IMR-90 (cell line): ENCODE data around the gene ESPL1. TPM values are rescaled to one million over a fixed set of nuclear protein-coding genes. Genes with fewer than 3 reads are reported as not detected.

ENCODE experiments used
- ATAC-seq: fragments of 200-7000 bp; cut with Tn5 transposase; 2 replicates; pipeline ENCODE4 v1.9.1; 2020; ENCODE audit warnings: low read depth, mild to moderate bottlenecking, moderate library complexity
- BruUV-seq: library from RNA; stranded (reverse); fragments of 400-500 nt; replicated peaks from 2 replicates; lab custom pipeline; 2021; lab: Mats Ljungman, UMichigan
- CTCF ChIA-PET: fragments of 300-600 bp; formaldehyde crosslinking; extraction: SDS; loops from one replicate; lab custom pipeline; 2021; ENCODE audit warnings: antibody characterized with exemption; lab: Yijun Ruan, JAX
- POLR2A ChIA-PET: fragments of 300-600 bp; sonication (Branson Sonifier 250); formaldehyde crosslinking; loops from one replicate; lab custom pipeline; 2022; ENCODE audit warnings: antibody characterized with exemption; ENCODE audit not compliant: unreplicated experiment; lab: Charles Lee
- DNase-seq: peaks from one replicate; pipeline ENCODE4 v3.0.0; 2013
- H2AFZ ChIP-seq: replicated peaks from 2 replicates; pipeline ENCODE3; 2013; ENCODE audit warnings: low read length, mild to moderate bottlenecking; ENCODE audit not compliant: poor library complexity
- H2AK5ac ChIP-seq: 2 replicates; pipeline ENCODE4 v1.6.1; 2013; ENCODE audit warnings: low read depth, low read length, inconsistent platforms
- H2AK9ac ChIP-seq: replicated peaks from 2 replicates; pipeline ENCODE3; 2013; ENCODE audit warnings: mild to moderate bottlenecking, low read depth, low read length, moderate library complexity; ENCODE audit not compliant: poor library complexity
- H2BK120ac ChIP-seq: 2 replicates; pipeline ENCODE4 v1.6.1; 2013; ENCODE audit warnings: low read depth, low read length, inconsistent platforms
- H2BK15ac ChIP-seq: 3 replicates; pipeline ENCODE4 v1.6.1; 2013; ENCODE audit warnings: low read depth, low read length, inconsistent platforms
- H2BK20ac ChIP-seq: 2 replicates; pipeline ENCODE4 v1.6.1; 2013; ENCODE audit warnings: low read depth, mild to moderate bottlenecking, inconsistent platforms, low read length, moderate library complexity
- H2BK5ac ChIP-seq: 2 replicates; pipeline ENCODE4 v1.6.1; 2013; ENCODE audit warnings: mild to moderate bottlenecking, low read depth, low read length, inconsistent platforms; ENCODE audit not compliant: poor library complexity, severe bottlenecking
- H3K14ac ChIP-seq: replicated peaks from 2 replicates; pipeline ENCODE4 v1.6.1; 2013; ENCODE audit warnings: low read depth, low read length, inconsistent platforms
- H3K18ac ChIP-seq: 2 replicates; pipeline ENCODE4 v1.6.1; 2013; ENCODE audit warnings: low read depth, low read length, control low read depth
- H3K23ac ChIP-seq: 2 replicates; pipeline ENCODE4 v1.6.1; 2013; ENCODE audit warnings: low read depth, low read length, inconsistent platforms
- H3K27ac ChIP-seq: 2 replicates; pipeline ENCODE4 v1.5.1; 2013; ENCODE audit warnings: mild to moderate bottlenecking, control low read depth, low read length; ENCODE audit not compliant: insufficient read depth
- H3K27me3 ChIP-seq: 2 replicates; pipeline ENCODE4 v1.6.1; 2013; ENCODE audit warnings: low read length; ENCODE audit not compliant: control insufficient read depth, insufficient read depth
- H3K36me3 ChIP-seq: 2 replicates; pipeline ENCODE4 v1.6.1; 2013; ENCODE audit warnings: low read length, mixed read lengths; ENCODE audit not compliant: control insufficient read depth, insufficient read depth
- H3K4ac ChIP-seq: 2 replicates; pipeline ENCODE4 v1.6.1; 2013; ENCODE audit warnings: low read depth, low read length, inconsistent platforms
- H3K4me1 ChIP-seq: 2 replicates; pipeline ENCODE4 v1.6.1; 2013; ENCODE audit warnings: low read length, mixed read lengths; ENCODE audit not compliant: control insufficient read depth, insufficient read depth
- H3K4me2 ChIP-seq: 2 replicates; pipeline ENCODE4 v1.6.1; 2013; ENCODE audit warnings: low read depth, mild to moderate bottlenecking, control low read depth, low read length, moderate library complexity
- H3K4me3 ChIP-seq: 2 replicates; pipeline ENCODE4 v1.5.1; 2013; ENCODE audit warnings: low read depth, mild to moderate bottlenecking, control low read depth, low read length, moderate library complexity; ENCODE audit not compliant: insufficient read depth
- H3K56ac ChIP-seq: 2 replicates; pipeline ENCODE4 v1.6.1; 2013; ENCODE audit warnings: low read length, inconsistent platforms; ENCODE audit not compliant: insufficient read depth; ENCODE audit errors: extremely low read depth
- H3K79me1 ChIP-seq, 2 experiments: 2 replicates each; pipeline ENCODE4 v1.6.1; 2013; ENCODE audit warnings: low read length in 2 of 2, inconsistent platforms in 1 of 2, low read depth in 1 of 2
- H3K9ac ChIP-seq: 2 replicates; pipeline ENCODE4 v1.6.1; 2013; ENCODE audit warnings: low read depth, low read length, control low read depth
- H3K9me1 ChIP-seq: 2 replicates; pipeline ENCODE4 v1.6.1; 2013; ENCODE audit warnings: low read length, inconsistent platforms; ENCODE audit not compliant: insufficient read depth
- H3K9me3 ChIP-seq: 2 replicates; pipeline ENCODE4 v1.6.1; 2013; ENCODE audit warnings: low read length; ENCODE audit not compliant: control insufficient read depth, insufficient read depth
- H4K20me1 ChIP-seq: 2 replicates; pipeline ENCODE4 v1.6.1; 2013; ENCODE audit warnings: low read length, inconsistent platforms; ENCODE audit not compliant: insufficient read depth
- H4K5ac ChIP-seq: 2 replicates; pipeline ENCODE4 v1.6.1; 2013; ENCODE audit warnings: mild to moderate bottlenecking, low read depth, low read length, control low read depth
- H4K8ac ChIP-seq, 2 experiments: 2 replicates each; pipeline ENCODE4 v1.6.1; 2013; ENCODE audit warnings: low read depth in 2 of 2, low read length in 2 of 2, control low read depth in 1 of 2, inconsistent platforms in 1 of 2
- H4K91ac ChIP-seq: 2 replicates; pipeline ENCODE4 v1.6.1; 2013; ENCODE audit warnings: low read depth, low read length, inconsistent platforms; ENCODE audit not compliant: insufficient read depth
- CHD1 ChIP-seq: IDR thresholded peaks from 2 replicates; pipeline ENCODE4 v1.6.1; 2012; ENCODE audit warnings: low read depth, low read length, improper control_type of control experiment
- FOS ChIP-seq: fragments of 150-350 bp; IDR thresholded peaks from 2 replicates; pipeline ENCODE4 v1.6.1; 2016; ENCODE audit warnings: low read depth, low read length
- MAZ ChIP-seq: IDR thresholded peaks from 2 replicates; pipeline ENCODE4 v1.6.1; 2012; ENCODE audit warnings: low read depth, mild to moderate bottlenecking, low read length, improper control_type of control experiment, moderate library complexity, borderline replicate concordance
- MXI1 ChIP-seq: IDR thresholded peaks from 2 replicates; pipeline ENCODE4 v1.6.1; 2012; ENCODE audit warnings: low read depth, mild to moderate bottlenecking, low read length, moderate library complexity, borderline replicate concordance
- POLR2A ChIP-seq: IDR thresholded peaks from 2 replicates; pipeline ENCODE4 v1.6.1; 2012; ENCODE audit warnings: mild to moderate bottlenecking, low read depth, low read length
- RFX5 ChIP-seq: IDR thresholded peaks from 2 replicates; pipeline ENCODE4 v1.8.0; 2012; ENCODE audit warnings: low read depth, mild to moderate bottlenecking, low read length, moderate library complexity
- WGBS, 2 experiments: methylation state at CpG; one replicate each; pipeline versions ENCODE4 v1.1.5 to v1.1.7; 2013; ENCODE audit warnings: missing lambda C conversion rate in 2 of 2; ENCODE audit not compliant: insufficient read length in 1 of 2; ENCODE audit errors: extremely low coverage in 2 of 2; 5-methylcytosine and 5-hydroxymethylcytosine counted together
- dilution Hi-C: fragments of 300-500 bp; cut with HindIII; formaldehyde crosslinking; loops from one replicate; pipeline ENCODE4 v1.14.3; 2018; ENCODE audit warnings: low sequenced_read_pairs; ENCODE audit not compliant: unreplicated experiment
- in situ Hi-C: fragments of 300-500 bp; cut with MboI; formaldehyde crosslinking; loops from 3 replicates; pipeline ENCODE4 v1.14.3; 2019; ENCODE audit warnings: low sequenced_read_pairs, inconsistent platforms, mixed read lengths
- intact Hi-C: fragments of 100-400 bp; cut with micrococcal nuclease; formaldehyde crosslinking; loops from 2 replicates; pipeline ENCODE4 v1.10.0; 2022
- polyA plus RNA-seq, 3 experiments: library from polyadenylated mRNA; depleted of rRNA; stranded (reverse); fragments of >200 nt; gene quantifications; 2 replicates each; pipeline ENCODE4 v1.2.3, GENCODE V29; 2012; ENCODE audit warnings: low replicate concordance in 1 of 3
- total RNA-seq: library from RNA; depleted of rRNA; stranded (reverse); fragments of >200 nt; gene quantifications from 2 replicates; pipeline ENCODE4 v1.2.3, GENCODE V29; 2012
- TF ChIP-seq, protein P1 (sequence below): fragments of 150-350 bp; IDR thresholded peaks from 2 replicates; pipeline ENCODE4 v1.6.1; 2017; ENCODE audit warnings: mild to moderate bottlenecking, antibody characterized with exemption, low read length, low read depth
- TF ChIP-seq, protein P2 (sequence below): fragments of 150-350 bp; IDR thresholded peaks from 2 replicates; pipeline ENCODE4 v1.6.1; 2016; ENCODE audit warnings: low read depth, mild to moderate bottlenecking, low read length, moderate library complexity, borderline replicate concordance
- TF ChIP-seq, protein P3 (sequence below): conservative IDR thresholded peaks from 2 replicates; pipeline ENCODE4 v1.5.1; 2012; ENCODE audit warnings: mild to moderate bottlenecking, low read depth, low read length, improper control_type of control experiment

ESPL1 gene
- total and polyA plus RNA-seq, 2 of the 4 experiments (the other 2 are of a cell fraction), result 6.5 to 9.2 TPM

DNA sequence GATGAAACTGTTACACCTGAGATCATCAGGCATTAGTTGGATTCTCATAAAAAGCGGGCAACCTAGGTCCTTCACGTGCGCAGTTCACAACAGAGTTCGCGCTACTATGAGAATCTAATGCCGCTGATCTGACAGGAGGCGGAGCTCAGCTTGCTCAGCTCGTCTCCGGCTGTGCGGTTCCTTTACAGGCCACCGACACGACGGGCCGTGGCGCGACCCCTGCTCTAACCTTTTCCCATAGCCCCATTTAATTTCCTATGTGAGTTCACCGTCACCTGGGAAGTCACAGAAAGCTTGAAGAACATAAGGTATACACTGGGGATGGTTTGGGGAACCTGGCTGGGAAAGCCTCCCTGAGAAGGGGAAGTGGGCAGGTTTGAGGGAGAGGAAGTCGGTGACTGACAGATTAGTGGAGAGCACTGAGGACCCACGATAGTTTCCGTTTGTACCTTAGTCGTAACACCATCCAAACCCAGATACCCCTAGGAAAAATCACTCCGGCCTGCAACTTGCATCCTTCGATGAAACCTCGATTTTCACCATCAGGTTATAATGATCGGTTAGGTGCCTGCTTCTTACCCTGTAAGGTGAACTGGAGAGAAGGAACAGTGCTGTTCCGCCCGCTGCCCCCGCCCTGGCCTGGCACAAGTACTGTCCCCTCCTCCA lies 56.1 kb downstream of the ESPL1 start:
- Histone ChIP-seq H2AK9ac (peak overlapping the region; percentile 77), H3K56ac (peak overlapping the region; percentile 58; the same call in 1 of the 2 replicates), H3K4me3 (peak overlapping the region; percentile 26; the same call in 1 of the 2 replicates), H4K91ac (peak overlapping the region; percentile 85), H3K9ac (peak overlapping the region; percentile 81), H3K79me1 (peaks cover 10 to 22% of the 10 kb centered on the region in 2 experiments), H3K27me3 (peaks cover 12% of the 10 kb centered on the region; the same call in 1 of the 2 replicates), H3K4me1 (peaks cover 12% of the 10 kb centered on the region), H3K4ac (peak overlapping the region; percentile 91), H2BK120ac (peak overlapping the region; percentile 80), H2BK5ac (peak overlapping the region; percentile 42), H2BK20ac (peak overlapping the region; percentile 64), H3K27ac (peak overlapping the region; percentile 72), H2BK15ac (peak overlapping the region; percentile 95), H3K23ac (peak overlapping the region; percentile 61), H2AK5ac (peak overlapping the region; percentile 86), H4K20me1 (no peaks in the 10 kb centered on the region), H4K8ac (peak overlapping the region; percentile 95 to 99), H3K14ac (peak overlapping the region; percentile 93), H3K9me1 (peaks cover 9% of the 10 kb centered on the region; the same call in 1 of the 2 replicates), H3K4me2 (peak overlapping the region; percentile 71), H3K36me3 (no peaks in the 10 kb centered on the region), H3K9me3 (no peaks in the 10 kb centered on the region), H2AFZ (peak overlapping the region; percentile 96), H3K18ac (peak overlapping the region; percentile 10), H4K5ac (peak overlapping the region; percentile 86)
- DNase-seq, result no peak
- intact Hi-C loops (loop anchor here (1.0 to 10.0 kb wide), 3 partner anchors 21 to 184 kb away; no protein-coding TSS in a partner anchor), dilution Hi-C loops (no loop called here), in situ Hi-C loops (loop anchor here (10.0 kb wide), 1 partner anchor 181 kb away; the partner anchor contains the start of genes NPFF and TARBP2)
- BruUV-seq, result no TSS peak
- CTCF ChIA-PET, result interaction anchor here (0.8 to 1.6 kb wide), 3 partner anchors 21 to 184 kb away, joined by 4 to 7 read pairs (median 7); no protein-coding TSS in a partner anchor
- 26% methylated on average over 5 of the region's 28 CpGs; no CpG with 5 or more reads in 1 of the 2 experiments for WGBS, 2 experiments
- TF ChIP-seq MXI1, result no peak
- TF ChIP-seq CHD1, result no peak
- TF ChIP-seq MAZ, result no peak
- TF ChIP-seq, protein P1, sequence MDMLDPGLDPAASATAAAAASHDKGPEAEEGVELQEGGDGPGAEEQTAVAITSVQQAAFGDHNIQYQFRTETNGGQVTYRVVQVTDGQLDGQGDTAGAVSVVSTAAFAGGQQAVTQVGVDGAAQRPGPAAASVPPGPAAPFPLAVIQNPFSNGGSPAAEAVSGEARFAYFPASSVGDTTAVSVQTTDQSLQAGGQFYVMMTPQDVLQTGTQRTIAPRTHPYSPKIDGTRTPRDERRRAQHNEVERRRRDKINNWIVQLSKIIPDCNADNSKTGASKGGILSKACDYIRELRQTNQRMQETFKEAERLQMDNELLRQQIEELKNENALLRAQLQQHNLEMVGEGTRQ, result no peak
- no peak for TF ChIP-seq FOS
- TF ChIP-seq RFX5, result no peak
- TF ChIP-seq POLR2A, result no peak
- TF ChIP-seq, protein P2, sequence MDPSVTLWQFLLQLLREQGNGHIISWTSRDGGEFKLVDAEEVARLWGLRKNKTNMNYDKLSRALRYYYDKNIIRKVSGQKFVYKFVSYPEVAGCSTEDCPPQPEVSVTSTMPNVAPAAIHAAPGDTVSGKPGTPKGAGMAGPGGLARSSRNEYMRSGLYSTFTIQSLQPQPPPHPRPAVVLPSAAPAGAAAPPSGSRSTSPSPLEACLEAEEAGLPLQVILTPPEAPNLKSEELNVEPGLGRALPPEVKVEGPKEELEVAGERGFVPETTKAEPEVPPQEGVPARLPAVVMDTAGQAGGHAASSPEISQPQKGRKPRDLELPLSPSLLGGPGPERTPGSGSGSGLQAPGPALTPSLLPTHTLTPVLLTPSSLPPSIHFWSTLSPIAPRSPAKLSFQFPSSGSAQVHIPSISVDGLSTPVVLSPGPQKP, result no peak
- TF ChIP-seq, protein P3, sequence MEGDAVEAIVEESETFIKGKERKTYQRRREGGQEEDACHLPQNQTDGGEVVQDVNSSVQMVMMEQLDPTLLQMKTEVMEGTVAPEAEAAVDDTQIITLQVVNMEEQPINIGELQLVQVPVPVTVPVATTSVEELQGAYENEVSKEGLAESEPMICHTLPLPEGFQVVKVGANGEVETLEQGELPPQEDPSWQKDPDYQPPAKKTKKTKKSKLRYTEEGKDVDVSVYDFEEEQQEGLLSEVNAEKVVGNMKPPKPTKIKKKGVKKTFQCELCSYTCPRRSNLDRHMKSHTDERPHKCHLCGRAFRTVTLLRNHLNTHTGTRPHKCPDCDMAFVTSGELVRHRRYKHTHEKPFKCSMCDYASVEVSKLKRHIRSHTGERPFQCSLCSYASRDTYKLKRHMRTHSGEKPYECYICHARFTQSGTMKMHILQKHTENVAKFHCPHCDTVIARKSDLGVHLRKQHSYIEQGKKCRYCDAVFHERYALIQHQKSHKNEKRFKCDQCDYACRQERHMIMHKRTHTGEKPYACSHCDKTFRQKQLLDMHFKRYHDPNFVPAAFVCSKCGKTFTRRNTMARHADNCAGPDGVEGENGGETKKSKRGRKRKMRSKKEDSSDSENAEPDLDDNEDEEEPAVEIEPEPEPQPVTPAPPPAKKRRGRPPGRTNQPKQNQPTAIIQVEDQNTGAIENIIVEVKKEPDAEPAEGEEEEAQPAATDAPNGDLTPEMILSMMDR, result no peak
- POLR2A ChIA-PET, result interaction anchor here (0.6 kb wide), 1 partner anchor 126 kb away, joined by 3 read pairs; no protein-coding TSS in a partner anchor
- ATAC-seq, result no peak
